SK-N-SH treated with all-trans-retinoic acid at 6 μM for 48 hours (cell line): ENCODE measurements around the gene PPP1R12B.
"Not testable (repeated sequence)": the region's sequence is repeated elsewhere in the genome, so short reads cannot be mapped to it uniquely, and the experiment has no call there.

Experiments
- BACH2 ChIP-seq: fragments of 250-450 bp; sonication (Bioruptor Pico); IDR thresholded peaks from 2 replicates; pipeline ENCODE4 v1.9.0; 2021; ENCODE audit warnings: mild to moderate bottlenecking, borderline replicate concordance
- CSRNP3 ChIP-seq: fragments of 250-450 bp; sonication (Bioruptor Pico); IDR thresholded peaks from 2 replicates; pipeline ENCODE4 v1.5.1; 2021; ENCODE audit warnings: mild to moderate bottlenecking, moderate library complexity
- SNAI2 ChIP-seq: fragments of 250-450 bp; sonication (Bioruptor Pico); IDR thresholded peaks from 2 replicates; pipeline ENCODE4 v1.5.0; 2020; ENCODE audit warnings: mild to moderate bottlenecking, moderate library complexity
- TOX ChIP-seq: fragments of 250-450 bp; sonication (Bioruptor Pico); IDR thresholded peaks from 2 replicates; pipeline ENCODE4 v1.8.0; 2021; ENCODE audit warnings: mild to moderate bottlenecking, moderate library complexity, borderline replicate concordance
- TSHZ2 ChIP-seq: fragments of 250-450 bp; sonication (Bioruptor Pico); IDR thresholded peaks from 2 replicates; pipeline ENCODE4 v1.5.0; 2020; ENCODE audit warnings: mild to moderate bottlenecking, moderate library complexity
- ZFP3 ChIP-seq: fragments of 250-450 bp; sonication (Bioruptor Pico); IDR thresholded peaks from 2 replicates; pipeline ENCODE4 v1.5.0; 2020; ENCODE audit warnings: mild to moderate bottlenecking, moderate library complexity
- ZFP30 ChIP-seq: fragments of 450-650 bp; formaldehyde crosslinking; IDR thresholded peaks from 2 replicates; pipeline ENCODE4 v1.5.0; 2022; ENCODE audit warnings: mild to moderate bottlenecking, moderate library complexity
- ZNF8 ChIP-seq: fragments of 450-650 bp; formaldehyde crosslinking; IDR thresholded peaks from 2 replicates; pipeline ENCODE4 v1.5.0; 2020; ENCODE audit warnings: mild to moderate bottlenecking, moderate library complexity
- TF ChIP-seq, protein P1 (sequence below): fragments of 250-450 bp; sonication (Bioruptor Pico); IDR thresholded peaks from 2 replicates; pipeline ENCODE4 v1.8.0; 2020; ENCODE audit warnings: mild to moderate bottlenecking, moderate library complexity, borderline replicate concordance

DNA sequence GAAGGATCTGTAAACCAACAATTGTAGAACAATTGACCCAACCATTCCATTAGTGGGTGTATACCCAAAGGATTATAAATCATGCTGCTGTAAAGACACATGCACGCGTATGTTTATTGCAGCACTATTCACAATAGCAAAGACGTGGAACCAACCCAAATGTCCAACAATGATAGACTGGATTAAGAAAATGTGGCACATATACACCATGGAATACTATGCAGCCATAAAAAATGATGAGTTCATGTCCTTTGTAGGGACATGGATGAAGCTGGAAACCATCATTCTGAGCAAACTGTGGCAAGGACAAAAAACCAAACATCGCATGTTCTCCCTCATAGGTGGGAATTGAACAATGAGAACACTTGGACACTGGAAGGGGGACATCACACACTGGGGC is 33.4 kb downstream of the PPP1R12B start:
- TF ChIP-seq TSHZ2 (CRISPR knock-in tag); BACH2 (CRISPR knock-in tag); ZFP3 (CRISPR knock-in tag); ZNF8 (CRISPR knock-in tag); ZFP30; SNAI2 (CRISPR knock-in tag); TOX; CSRNP3: not testable (repeated sequence)
- TF ChIP-seq, protein P1, sequence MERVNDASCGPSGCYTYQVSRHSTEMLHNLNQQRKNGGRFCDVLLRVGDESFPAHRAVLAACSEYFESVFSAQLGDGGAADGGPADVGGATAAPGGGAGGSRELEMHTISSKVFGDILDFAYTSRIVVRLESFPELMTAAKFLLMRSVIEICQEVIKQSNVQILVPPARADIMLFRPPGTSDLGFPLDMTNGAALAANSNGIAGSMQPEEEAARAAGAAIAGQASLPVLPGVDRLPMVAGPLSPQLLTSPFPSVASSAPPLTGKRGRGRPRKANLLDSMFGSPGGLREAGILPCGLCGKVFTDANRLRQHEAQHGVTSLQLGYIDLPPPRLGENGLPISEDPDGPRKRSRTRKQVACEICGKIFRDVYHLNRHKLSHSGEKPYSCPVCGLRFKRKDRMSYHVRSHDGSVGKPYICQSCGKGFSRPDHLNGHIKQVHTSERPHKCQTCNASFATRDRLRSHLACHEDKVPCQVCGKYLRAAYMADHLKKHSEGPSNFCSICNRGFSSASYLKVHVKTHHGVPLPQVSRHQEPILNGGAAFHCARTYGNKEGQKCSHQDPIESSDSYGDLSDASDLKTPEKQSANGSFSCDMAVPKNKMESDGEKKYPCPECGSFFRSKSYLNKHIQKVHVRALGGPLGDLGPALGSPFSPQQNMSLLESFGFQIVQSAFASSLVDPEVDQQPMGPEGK (CRISPR knock-in tag) = not testable (repeated sequence)
